ENCODE data around the gene SARDH.

SARDH gene

GRCh38 chr9:133661846-133662540 lies 76.2 kb downstream of the SARDH start:
- no peak overlapping the region for H3K4me3 ChIP-seq (ENCODE audit: low read depth, low read length)
- no peak for DNase-seq (ENCODE audit: low read depth)

GRCh38 chr9:133659516-133659915 lies 78.6 kb downstream of the SARDH start:
- H3K4me3 ChIP-seq (ENCODE audit: low read depth, low read length) = no peak overlapping the region
- no peak for DNase-seq (ENCODE audit: low read depth)

GRCh38 chr9:133658442-133659431 lies 79.4 kb downstream of the SARDH start:
- peak overlapping the region; percentile 6 for H3K4me3 ChIP-seq (ENCODE audit: low read depth, low read length)

GRCh38 chr9:133657120-133657661 lies 81.0 kb downstream of the SARDH start:
- no peak for DNase-seq (ENCODE audit: low read depth)
- no peak overlapping the region for H3K4me3 ChIP-seq (ENCODE audit: low read depth, low read length)

More at GRCh38 chr9:133658442-133659431, 79.4 kb downstream of the SARDH start:
- DNase-seq (ENCODE audit: low read depth) = no peak

- DNase-seq (ENCODE audit: low read depth) = no peak
- H3K4me3 ChIP-seq (ENCODE audit: low read depth, low read length) = no peak overlapping the region
These were observed 81.7 kb downstream of the SARDH start for GRCh38 chr9:133656211-133657119.

GRCh38 chr9:133655701-133656100 lies 82.5 kb downstream of the SARDH start:
- no peak overlapping the region for H3K4me3 ChIP-seq (ENCODE audit: low read depth, low read length)
- no peak for DNase-seq (ENCODE audit: low read depth)

- no peak for DNase-seq (ENCODE audit: low read depth)
- no peak overlapping the region for H3K4me3 ChIP-seq (ENCODE audit: low read depth, low read length)
These were observed 83.2 kb downstream of the SARDH start for GRCh38 chr9:133654736-133655657.

- H3K4me3 ChIP-seq (ENCODE audit: low read depth, low read length) = no peak overlapping the region
- no peak for DNase-seq (ENCODE audit: low read depth)
These were observed 84.5 kb downstream of the SARDH start for GRCh38 chr9:133653638-133654037.

GRCh38 chr9:133650026-133650425 lies 88.1 kb downstream of the SARDH start:
- no peak for DNase-seq (ENCODE audit: low read depth)
- H3K4me3 ChIP-seq (ENCODE audit: low read depth, low read length) = no peak overlapping the region

GRCh38 chr9:133649194-133649593 lies 89.0 kb downstream of the SARDH start:
- no peak overlapping the region for H3K4me3 ChIP-seq (ENCODE audit: low read depth, low read length)
- DNase-seq (ENCODE audit: low read depth) = no peak

GRCh38 chr9:133647765-133648469 lies 90.2 kb downstream of the SARDH start:
- no peak for DNase-seq (ENCODE audit: low read depth)
- no peak overlapping the region for H3K4me3 ChIP-seq (ENCODE audit: low read depth, low read length)

- no peak for DNase-seq (ENCODE audit: low read depth)
- no peak overlapping the region for H3K4me3 ChIP-seq (ENCODE audit: low read depth, low read length)
These were observed 91.0 kb downstream of the SARDH start for GRCh38 chr9:133647148-133647547.

- DNase-seq (ENCODE audit: low read depth) = no peak
- H3K4me3 ChIP-seq (ENCODE audit: low read depth, low read length) = no peak overlapping the region
These were observed 93.0 kb downstream of the SARDH start for GRCh38 chr9:133645021-133645765.

- no peak for DNase-seq (ENCODE audit: low read depth)
- no peak overlapping the region for H3K4me3 ChIP-seq (ENCODE audit: low read depth, low read length)
These were observed 94.0 kb downstream of the SARDH start for GRCh38 chr9:133643978-133644760.

GRCh38 chr9:133643362-133643755 lies 94.8 kb downstream of the SARDH start:
- DNase-seq (ENCODE audit: low read depth) = no peak
- no peak overlapping the region for H3K4me3 ChIP-seq (ENCODE audit: low read depth, low read length)

GRCh38 chr9:133642708-133643361 lies 95.3 kb downstream of the SARDH start:
- DNase-seq (ENCODE audit: low read depth) = no peak
- H3K4me3 ChIP-seq (ENCODE audit: low read depth, low read length) = no peak overlapping the region
